SK-N-SH (cell line): Measurements from ENCODE around the gene TGM2. TPM values are rescaled to one million over a fixed set of nuclear protein-coding genes. Genes with fewer than 3 reads are reported as not detected.

Experiments
- CTCF ChIA-PET: fragments of 300-600, 350-600 bp; formaldehyde crosslinking; extraction: SDS; loops from one replicate; lab custom pipeline; 2021; lab: Yijun Ruan, JAX
- POLR2A ChIA-PET: fragments of 350-600 bp; sonication (Branson Sonifier 250); formaldehyde crosslinking; extraction: SDS; loops from one replicate; lab custom pipeline; 2020; ENCODE audit warnings: antibody characterized with exemption, inconsistent platforms; lab: Yijun Ruan, JAX
- DNase-seq: peaks from one replicate; pipeline ENCODE4 v3.0.0; 2012
- H2AFZ ChIP-seq: fragments of 200-600 bp; sonication (generic); 2 replicates; pipeline ENCODE4 v1.8.1; 2016; ENCODE audit warnings: antibody characterized with exemption, mild to moderate bottlenecking, low read depth
- H3F3A ChIP-seq: fragments of 200-600 bp; sonication (generic); replicated peaks from 2 replicates; pipeline ENCODE3; 2016; ENCODE audit warnings: antibody characterized with exemption, mild to moderate bottlenecking; ENCODE audit not compliant: insufficient read depth
- H3K27ac ChIP-seq, 2 experiments: fragments of 200-500 bp in 1 of 2; fragments of 200-600 bp in 1 of 2; sonication (Bioruptor generic) in 1 of 2; sonication (generic), shearing (Covaris generic) in 1 of 2; 2 replicates each; pipeline versions ENCODE4 v1.5.1 to v1.6.1; 2014 to 2016; ENCODE audit warnings: low read depth in 2 of 2, inconsistent platforms in 1 of 2, low read length in 1 of 2, mild to moderate bottlenecking in 1 of 2, mixed read lengths in 1 of 2
- H3K27me3 ChIP-seq: fragments of 200-600 bp; sonication (generic), shearing (Covaris generic); 2 replicates; pipeline ENCODE4 v1.6.1; 2016; ENCODE audit warnings: mixed run types; ENCODE audit not compliant: insufficient read depth
- H3K36me3 ChIP-seq, 2 experiments: fragments of 200-500 bp in 1 of 2; fragments of 200-600 bp in 1 of 2; sonication (Bioruptor generic) in 1 of 2; sonication (generic) in 1 of 2; replicated peaks in 1 of 2; 2 replicates each; pipeline versions ENCODE3 to v1.5.1; 2014 to 2016; ENCODE audit warnings: low read length in 1 of 2, mild to moderate bottlenecking in 1 of 2; ENCODE audit not compliant: insufficient read depth in 2 of 2, control insufficient read depth in 1 of 2
- H3K4me1 ChIP-seq, 2 experiments: fragments of 200-500 bp in 1 of 2; fragments of 200-600 bp in 1 of 2; sonication (Bioruptor generic) in 1 of 2; sonication (generic), shearing (Covaris generic) in 1 of 2; 2 replicates each; pipeline versions ENCODE4 v1.5.1 to v1.6.1; 2014 to 2016; ENCODE audit warnings: low read depth in 1 of 2, low read length in 1 of 2, mixed run types in 1 of 2; ENCODE audit not compliant: insufficient read depth in 2 of 2, control insufficient read depth in 1 of 2
- H3K4me2 ChIP-seq: fragments of 200-600 bp; sonication (generic), shearing (Covaris generic); 2 replicates; pipeline ENCODE4 v1.6.1; 2017; ENCODE audit warnings: mixed run types
- H3K4me3 ChIP-seq, 2 experiments: fragments of 200-500 bp in 1 of 2; fragments of 200-600 bp in 1 of 2; sonication (Bioruptor generic) in 1 of 2; sonication (generic), shearing (Covaris generic) in 1 of 2; 2 replicates each; pipeline versions ENCODE4 v1.5.1 to v1.8.1; 2014 to 2016; ENCODE audit warnings: low read depth in 2 of 2, inconsistent platforms in 1 of 2, low read length in 1 of 2, mild to moderate bottlenecking in 1 of 2, mixed read lengths in 1 of 2, moderate library complexity in 1 of 2
- H3K79me2 ChIP-seq: fragments of 200-600 bp; sonication (generic); 2 replicates; pipeline ENCODE4 v1.8.1; 2017; ENCODE audit warnings: mild to moderate bottlenecking; ENCODE audit not compliant: insufficient read depth
- H3K9ac ChIP-seq: fragments of 200-600 bp; sonication (generic); 2 replicates; pipeline ENCODE4 v1.6.1; 2017; ENCODE audit warnings: mixed run types
- H3K9me2 ChIP-seq: fragments of 200-600 bp; sonication (generic); 2 replicates; pipeline ENCODE4 v1.6.1; 2017; ENCODE audit warnings: mixed run types
- H3K9me3 ChIP-seq: fragments of 200-600 bp; sonication (generic); 2 replicates; pipeline ENCODE4 v1.6.1; 2017; ENCODE audit warnings: mixed run types, mild to moderate bottlenecking, moderate library complexity
- H4K20me1 ChIP-seq: fragments of 200-600 bp; sonication (generic); 2 replicates; pipeline ENCODE4 v1.6.1; 2017; ENCODE audit warnings: mild to moderate bottlenecking, mixed run types; ENCODE audit not compliant: insufficient read depth
- CHD2 ChIP-seq: fragments of 150-350 bp; IDR thresholded peaks from 2 replicates; pipeline ENCODE4 v1.6.1; 2018; ENCODE audit warnings: low read length; ENCODE audit not compliant: partially characterized antibody
- ELF1 ChIP-seq: IDR thresholded peaks from 2 replicates; pipeline ENCODE4 v1.4.0; 2012
- FOSL2 ChIP-seq: IDR thresholded peaks from 2 replicates; pipeline ENCODE4 v1.4.0; 2012; ENCODE audit warnings: low read depth, mild to moderate bottlenecking, moderate library complexity, borderline replicate concordance
- FOXJ3 ChIP-seq: sonication (generic); formaldehyde crosslinking; IDR thresholded peaks from 2 replicates; pipeline ENCODE4 v1.5.1; 2020; ENCODE audit warnings: mild to moderate bottlenecking, missing genetic modification reagents
- FOXM1 ChIP-seq: IDR thresholded peaks from 2 replicates; pipeline ENCODE4 v1.4.0; 2012; ENCODE audit warnings: low read depth, mild to moderate bottlenecking
- JUND ChIP-seq: IDR thresholded peaks from 2 replicates; pipeline ENCODE4 v1.4.0; 2012
- MXI1 ChIP-seq: IDR thresholded peaks from 2 replicates; pipeline ENCODE4 v1.6.1; 2012; ENCODE audit warnings: mild to moderate bottlenecking, low read depth, low read length, improper control_type of control experiment
- NRF1 ChIP-seq: IDR thresholded peaks from 2 replicates; pipeline ENCODE4 v1.6.1; 2012; ENCODE audit warnings: low read depth, mild to moderate bottlenecking, low read length
- RCOR1 ChIP-seq: fragments of 150-350 bp; IDR thresholded peaks from 2 replicates; pipeline ENCODE4 v1.6.1; 2017; ENCODE audit warnings: antibody characterized with exemption, low read length
- RFX5 ChIP-seq: IDR thresholded peaks from 2 replicates; pipeline ENCODE4 v1.6.1; 2012; ENCODE audit warnings: mild to moderate bottlenecking, improper control_type of control experiment, low read length
- SIN3A ChIP-seq: IDR thresholded peaks from 2 replicates; pipeline ENCODE4 v1.6.1; 2012; ENCODE audit warnings: low read depth, mild to moderate bottlenecking, low read length, moderate library complexity, borderline replicate concordance
- TAF1 ChIP-seq: IDR thresholded peaks from 2 replicates; pipeline ENCODE4 v1.6.1; 2012; ENCODE audit warnings: low read depth, mild to moderate bottlenecking, low read length, moderate library complexity, borderline replicate concordance
- TCF12 ChIP-seq: IDR thresholded peaks from 2 replicates; pipeline ENCODE4 v1.4.0; 2012
- YY1 ChIP-seq: IDR thresholded peaks from 2 replicates; pipeline ENCODE4 v1.4.0; 2012; ENCODE audit warnings: low read depth, mild to moderate bottlenecking
- WGBS: methylation state at CpG from one replicate; pipeline ENCODE4 v1.1.6; 2017; ENCODE audit warnings: low lambda C conversion rate; 5-methylcytosine and 5-hydroxymethylcytosine counted together
- polyA plus RNA-seq, 3 experiments: library from polyadenylated mRNA; depleted of rRNA; stranded (reverse); fragments of >200 nt; gene quantifications; 2 replicates each; pipeline ENCODE4 v1.2.3, GENCODE V29; 2012
- TF ChIP-seq, protein P1 (sequence below): IDR thresholded peaks from 2 replicates; pipeline ENCODE4 v1.4.0; 2012; ENCODE audit warnings: low read depth
- TF ChIP-seq, protein P2 (sequence below): fragments of 200-600 bp; sonication (generic); IDR thresholded peaks from 2 replicates; pipeline ENCODE4 v1.6.1; 2017; ENCODE audit warnings: antibody characterized with exemption, mild to moderate bottlenecking, moderate library complexity
- TF ChIP-seq, protein P3 (sequence below): IDR thresholded peaks from 2 replicates; pipeline ENCODE4 v1.4.0; 2012; ENCODE audit warnings: low read depth, borderline replicate concordance
- TF ChIP-seq, protein P4 (sequence below): IDR thresholded peaks from 2 replicates; pipeline ENCODE4 v1.6.1; 2012; ENCODE audit warnings: mild to moderate bottlenecking, low read depth, low read length, moderate library complexity
- TF ChIP-seq, protein P5 (sequence below): fragments of 150-350 bp; IDR thresholded peaks from 2 replicates; pipeline ENCODE4 v1.6.1; 2016; ENCODE audit warnings: mild to moderate bottlenecking, low read depth, low read length

Gene TGM2
- polyA plus RNA-seq, 1 of the 3 experiments (the other 2 are of a cell fraction), result 676 TPM

DNA sequence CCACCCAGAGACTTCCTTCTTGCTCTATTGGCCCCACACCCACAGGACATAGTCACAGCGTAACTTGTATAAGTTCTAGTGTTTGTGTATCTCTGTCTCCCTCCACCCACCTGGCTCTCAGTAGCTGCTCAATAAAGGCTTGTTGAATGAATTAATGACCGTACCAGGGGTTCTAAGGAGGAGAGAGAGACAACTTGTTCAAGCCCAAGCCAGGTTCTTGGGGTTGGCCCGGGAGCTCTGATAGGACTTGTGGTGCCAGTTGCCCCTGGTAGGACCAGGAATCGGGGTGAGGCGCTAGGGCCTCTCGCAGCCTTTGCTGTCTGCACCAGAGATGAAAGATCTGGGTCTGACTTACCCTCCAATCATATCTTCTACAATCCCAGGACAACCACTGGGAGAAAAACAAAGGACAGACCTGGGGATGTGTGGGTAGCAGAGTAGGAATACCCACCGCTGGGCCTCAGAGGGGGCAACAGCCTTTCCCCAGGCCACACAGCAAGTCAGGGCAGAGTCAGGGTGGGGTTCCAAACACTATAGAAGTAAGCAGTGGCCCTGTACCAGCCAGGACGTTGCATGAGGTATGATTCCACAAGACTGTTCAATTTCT lies 5.3 kb upstream of the TGM2 start:
- no peak overlapping the region for H3K4me2 ChIP-seq
- ChIA-PET CTCF (interaction anchor here (2.1 to 8.1 kb wide), 3 partner anchors 10 to 113 kb away, joined by 7 to 63 read pairs (median 53); no protein-coding TSS in a partner anchor), POLR2A (interaction anchor here (0.6 kb wide), 1 partner anchor 21 kb away, joined by 4 read pairs; no protein-coding TSS in a partner anchor)

DNA sequence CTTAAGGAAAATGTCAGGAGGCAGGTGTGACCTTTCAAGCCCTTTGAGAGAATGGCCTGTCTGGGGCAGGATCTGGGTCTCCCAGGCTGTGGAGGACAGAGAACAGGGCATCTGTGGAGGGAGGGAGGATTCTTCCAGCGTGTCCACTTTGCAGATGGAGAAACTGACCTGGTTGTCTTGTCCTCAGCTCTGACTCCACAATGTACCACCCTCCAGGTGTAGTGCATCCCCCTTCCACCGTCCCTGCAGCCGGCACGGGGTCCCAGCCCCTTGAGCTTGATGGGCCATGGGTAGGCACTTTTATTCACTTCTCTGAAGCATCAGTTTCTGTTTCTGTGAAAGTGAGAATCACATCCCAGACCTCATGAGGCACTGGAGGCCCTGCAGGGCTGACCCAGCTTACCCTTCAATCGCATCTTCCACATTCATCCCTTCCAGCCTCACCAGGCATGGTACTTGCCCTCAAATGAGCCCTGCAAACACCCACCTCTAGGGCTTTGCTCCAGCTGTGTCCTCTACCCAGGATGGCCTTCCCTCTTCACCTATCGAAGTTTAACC lies 4.6 kb upstream of the TGM2 start:
- no peaks in the 10 kb centered on the region for H3K9me3 ChIP-seq
- H3K4me3 ChIP-seq, result no peak overlapping the region
- H3K36me3 ChIP-seq, result no peaks in the 10 kb centered on the region
- POLR2A ChIA-PET, result no interaction called here
- no peaks in the 10 kb centered on the region for H4K20me1 ChIP-seq
- H3K9ac ChIP-seq, result no peak overlapping the region
- 97% methylated on average over 3 of the region's 6 CpGs for WGBS
- peaks cover 10% of the 10 kb centered on the region for H3K79me2 ChIP-seq
- no peak overlapping the region for H2AFZ ChIP-seq
- peaks cover 24% of the 10 kb centered on the region for H3F3A ChIP-seq
- TF ChIP-seq RFX5 (no peak), YY1 (no peak), TCF12 (no peak), JUND (no peak), SIN3A (no peak), FOXJ3 (CRISPR knock-in tag) (no peak), CHD2 (no peak), FOXM1 (no peak), FOSL2 (no peak), RCOR1 (no peak), TAF1 (no peak)
- TF ChIP-seq, protein P1, sequence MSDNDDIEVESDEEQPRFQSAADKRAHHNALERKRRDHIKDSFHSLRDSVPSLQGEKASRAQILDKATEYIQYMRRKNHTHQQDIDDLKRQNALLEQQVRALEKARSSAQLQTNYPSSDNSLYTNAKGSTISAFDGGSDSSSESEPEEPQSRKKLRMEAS, result no peak
- TF ChIP-seq, protein P2, sequence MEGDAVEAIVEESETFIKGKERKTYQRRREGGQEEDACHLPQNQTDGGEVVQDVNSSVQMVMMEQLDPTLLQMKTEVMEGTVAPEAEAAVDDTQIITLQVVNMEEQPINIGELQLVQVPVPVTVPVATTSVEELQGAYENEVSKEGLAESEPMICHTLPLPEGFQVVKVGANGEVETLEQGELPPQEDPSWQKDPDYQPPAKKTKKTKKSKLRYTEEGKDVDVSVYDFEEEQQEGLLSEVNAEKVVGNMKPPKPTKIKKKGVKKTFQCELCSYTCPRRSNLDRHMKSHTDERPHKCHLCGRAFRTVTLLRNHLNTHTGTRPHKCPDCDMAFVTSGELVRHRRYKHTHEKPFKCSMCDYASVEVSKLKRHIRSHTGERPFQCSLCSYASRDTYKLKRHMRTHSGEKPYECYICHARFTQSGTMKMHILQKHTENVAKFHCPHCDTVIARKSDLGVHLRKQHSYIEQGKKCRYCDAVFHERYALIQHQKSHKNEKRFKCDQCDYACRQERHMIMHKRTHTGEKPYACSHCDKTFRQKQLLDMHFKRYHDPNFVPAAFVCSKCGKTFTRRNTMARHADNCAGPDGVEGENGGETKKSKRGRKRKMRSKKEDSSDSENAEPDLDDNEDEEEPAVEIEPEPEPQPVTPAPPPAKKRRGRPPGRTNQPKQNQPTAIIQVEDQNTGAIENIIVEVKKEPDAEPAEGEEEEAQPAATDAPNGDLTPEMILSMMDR, result no peak
- TF ChIP-seq, protein P3, sequence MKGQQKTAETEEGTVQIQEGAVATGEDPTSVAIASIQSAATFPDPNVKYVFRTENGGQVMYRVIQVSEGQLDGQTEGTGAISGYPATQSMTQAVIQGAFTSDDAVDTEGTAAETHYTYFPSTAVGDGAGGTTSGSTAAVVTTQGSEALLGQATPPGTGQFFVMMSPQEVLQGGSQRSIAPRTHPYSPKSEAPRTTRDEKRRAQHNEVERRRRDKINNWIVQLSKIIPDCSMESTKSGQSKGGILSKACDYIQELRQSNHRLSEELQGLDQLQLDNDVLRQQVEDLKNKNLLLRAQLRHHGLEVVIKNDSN, result no peak
- TF ChIP-seq, protein P4, sequence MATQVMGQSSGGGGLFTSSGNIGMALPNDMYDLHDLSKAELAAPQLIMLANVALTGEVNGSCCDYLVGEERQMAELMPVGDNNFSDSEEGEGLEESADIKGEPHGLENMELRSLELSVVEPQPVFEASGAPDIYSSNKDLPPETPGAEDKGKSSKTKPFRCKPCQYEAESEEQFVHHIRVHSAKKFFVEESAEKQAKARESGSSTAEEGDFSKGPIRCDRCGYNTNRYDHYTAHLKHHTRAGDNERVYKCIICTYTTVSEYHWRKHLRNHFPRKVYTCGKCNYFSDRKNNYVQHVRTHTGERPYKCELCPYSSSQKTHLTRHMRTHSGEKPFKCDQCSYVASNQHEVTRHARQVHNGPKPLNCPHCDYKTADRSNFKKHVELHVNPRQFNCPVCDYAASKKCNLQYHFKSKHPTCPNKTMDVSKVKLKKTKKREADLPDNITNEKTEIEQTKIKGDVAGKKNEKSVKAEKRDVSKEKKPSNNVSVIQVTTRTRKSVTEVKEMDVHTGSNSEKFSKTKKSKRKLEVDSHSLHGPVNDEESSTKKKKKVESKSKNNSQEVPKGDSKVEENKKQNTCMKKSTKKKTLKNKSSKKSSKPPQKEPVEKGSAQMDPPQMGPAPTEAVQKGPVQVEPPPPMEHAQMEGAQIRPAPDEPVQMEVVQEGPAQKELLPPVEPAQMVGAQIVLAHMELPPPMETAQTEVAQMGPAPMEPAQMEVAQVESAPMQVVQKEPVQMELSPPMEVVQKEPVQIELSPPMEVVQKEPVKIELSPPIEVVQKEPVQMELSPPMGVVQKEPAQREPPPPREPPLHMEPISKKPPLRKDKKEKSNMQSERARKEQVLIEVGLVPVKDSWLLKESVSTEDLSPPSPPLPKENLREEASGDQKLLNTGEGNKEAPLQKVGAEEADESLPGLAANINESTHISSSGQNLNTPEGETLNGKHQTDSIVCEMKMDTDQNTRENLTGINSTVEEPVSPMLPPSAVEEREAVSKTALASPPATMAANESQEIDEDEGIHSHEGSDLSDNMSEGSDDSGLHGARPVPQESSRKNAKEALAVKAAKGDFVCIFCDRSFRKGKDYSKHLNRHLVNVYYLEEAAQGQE, result no peak
- TF ChIP-seq, protein P5, sequence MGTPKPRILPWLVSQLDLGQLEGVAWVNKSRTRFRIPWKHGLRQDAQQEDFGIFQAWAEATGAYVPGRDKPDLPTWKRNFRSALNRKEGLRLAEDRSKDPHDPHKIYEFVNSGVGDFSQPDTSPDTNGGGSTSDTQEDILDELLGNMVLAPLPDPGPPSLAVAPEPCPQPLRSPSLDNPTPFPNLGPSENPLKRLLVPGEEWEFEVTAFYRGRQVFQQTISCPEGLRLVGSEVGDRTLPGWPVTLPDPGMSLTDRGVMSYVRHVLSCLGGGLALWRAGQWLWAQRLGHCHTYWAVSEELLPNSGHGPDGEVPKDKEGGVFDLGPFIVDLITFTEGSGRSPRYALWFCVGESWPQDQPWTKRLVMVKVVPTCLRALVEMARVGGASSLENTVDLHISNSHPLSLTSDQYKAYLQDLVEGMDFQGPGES, result no peak
- CTCF ChIA-PET, result interaction anchor here (2.1 to 8.1 kb wide), 3 partner anchors 10 to 112 kb away, joined by 7 to 63 read pairs (median 53); no protein-coding TSS in a partner anchor
- H3K27me3 ChIP-seq, result no peaks in the 10 kb centered on the region
- peaks cover 33 to 34% of the 10 kb centered on the region in 2 experiments for H3K4me1 ChIP-seq
- H3K4me2 ChIP-seq, result no peak overlapping the region
- DNase-seq, result no peak
- H3K9me2 ChIP-seq, result no peaks in the 10 kb centered on the region
- no peak overlapping the region for H3K27ac ChIP-seq

More for the DNA sequence above, 5.3 kb upstream of the TGM2 start:
- no peaks in the 10 kb centered on the region for H3K9me2 ChIP-seq
- no peaks in the 10 kb centered on the region for H3K9me3 ChIP-seq
- DNase-seq, result no peak
- TF ChIP-seq ELF1, result no peak
- no peak for TF ChIP-seq RFX5
- TF ChIP-seq NRF1, result no peak
- TF ChIP-seq MXI1, result no peak
- TF ChIP-seq, all 33 proteins: peak for 0
- Histone ChIP-seq H3K4me3 (no peak overlapping the region), H3F3A (peaks cover 22% of the 10 kb centered on the region), H2AFZ (no peak overlapping the region), H4K20me1 (no peaks in the 10 kb centered on the region), H3K27ac (no peak overlapping the region), H3K27me3 (no peaks in the 10 kb centered on the region), H3K36me3 (no peaks in the 10 kb centered on the region), H3K4me1 (peaks cover 31 to 32% of the 10 kb centered on the region in 2 experiments), H3K79me2 (peaks cover 5% of the 10 kb centered on the region), H3K9ac (no peak overlapping the region)
- 84% methylated on average over 8 of the region's 8 CpGs for WGBS
